WTC11 (cell line): ENCODE measurements around the gene PRSS57.
"Not testable (repeated sequence)": the region's sequence is repeated elsewhere in the genome, so short reads cannot be mapped to it uniquely, and the experiment has no call there.

Source experiments
- CTCF ChIP-seq: fragments of 200-600 bp; IDR thresholded peaks from 2 replicates; pipeline ENCODE4 v1.8.0; 2022; ENCODE audit warnings: antibody characterized with exemption
- NFE2L1 ChIP-seq: sonication (generic); formaldehyde crosslinking; IDR thresholded peaks from 2 replicates; pipeline ENCODE4 v1.8.1; 2023; ENCODE audit warnings: missing genetic modification reagents

GRCh38 chr19:729564-729963, 34.3 kb upstream of the PRSS57 start:
- not testable (repeated sequence) for TF ChIP-seq CTCF; NFE2L1 (CRISPR knock-in tag)
